WTC11 (cell line): ENCODE data around the gene KRTAP5-6.

Experiments used
- CBFB ChIP-seq: sonication (generic); formaldehyde crosslinking; IDR thresholded peaks from 2 replicates; pipeline ENCODE4 v1.8.1; 2022; ENCODE audit warnings: mild to moderate bottlenecking, low read depth, missing genetic modification reagents
- CREB1 ChIP-seq: sonication (generic); formaldehyde crosslinking; IDR thresholded peaks from 2 replicates; pipeline ENCODE4 v1.8.0; 2023; ENCODE audit warnings: mild to moderate bottlenecking, missing genetic modification reagents
- MXD4 ChIP-seq: fragments of 250-450 bp; sonication (Bioruptor Pico); IDR thresholded peaks from 2 replicates; pipeline ENCODE4 v1.8.0; 2021; ENCODE audit warnings: mild to moderate bottlenecking, moderate library complexity, borderline replicate concordance
- SP1 ChIP-seq: sonication (generic); formaldehyde crosslinking; conservative IDR thresholded peaks from 2 replicates; pipeline ENCODE4 v1.8.1; 2022; ENCODE audit warnings: missing genetic modification reagents
- TF ChIP-seq, protein P1 (sequence below): fragments of 200-600 bp; IDR thresholded peaks from 2 replicates; pipeline ENCODE4 v1.8.0; 2022; ENCODE audit warnings: antibody characterized with exemption
- TF ChIP-seq, protein P2 (sequence below): sonication (generic); formaldehyde crosslinking; IDR thresholded peaks from 2 replicates; pipeline ENCODE4 v1.8.1; 2023; ENCODE audit warnings: mild to moderate bottlenecking, missing genetic modification reagents, moderate library complexity
- TF ChIP-seq, protein P3 (sequence below): sonication (generic); formaldehyde crosslinking; IDR thresholded peaks from 2 replicates; pipeline ENCODE4 v1.8.0; 2022; ENCODE audit warnings: missing genetic modification reagents
- TF ChIP-seq, protein P4 (sequence below): sonication (generic); formaldehyde crosslinking; IDR thresholded peaks from 2 replicates; pipeline ENCODE4 v1.8.1; 2022; ENCODE audit warnings: missing genetic modification reagents, borderline replicate concordance
- TF ChIP-seq, protein P5 (sequence below): sonication (generic); formaldehyde crosslinking; IDR thresholded peaks from 2 replicates; pipeline ENCODE4 v1.8.0; 2022; ENCODE audit warnings: mild to moderate bottlenecking, missing genetic modification reagents

DNA sequence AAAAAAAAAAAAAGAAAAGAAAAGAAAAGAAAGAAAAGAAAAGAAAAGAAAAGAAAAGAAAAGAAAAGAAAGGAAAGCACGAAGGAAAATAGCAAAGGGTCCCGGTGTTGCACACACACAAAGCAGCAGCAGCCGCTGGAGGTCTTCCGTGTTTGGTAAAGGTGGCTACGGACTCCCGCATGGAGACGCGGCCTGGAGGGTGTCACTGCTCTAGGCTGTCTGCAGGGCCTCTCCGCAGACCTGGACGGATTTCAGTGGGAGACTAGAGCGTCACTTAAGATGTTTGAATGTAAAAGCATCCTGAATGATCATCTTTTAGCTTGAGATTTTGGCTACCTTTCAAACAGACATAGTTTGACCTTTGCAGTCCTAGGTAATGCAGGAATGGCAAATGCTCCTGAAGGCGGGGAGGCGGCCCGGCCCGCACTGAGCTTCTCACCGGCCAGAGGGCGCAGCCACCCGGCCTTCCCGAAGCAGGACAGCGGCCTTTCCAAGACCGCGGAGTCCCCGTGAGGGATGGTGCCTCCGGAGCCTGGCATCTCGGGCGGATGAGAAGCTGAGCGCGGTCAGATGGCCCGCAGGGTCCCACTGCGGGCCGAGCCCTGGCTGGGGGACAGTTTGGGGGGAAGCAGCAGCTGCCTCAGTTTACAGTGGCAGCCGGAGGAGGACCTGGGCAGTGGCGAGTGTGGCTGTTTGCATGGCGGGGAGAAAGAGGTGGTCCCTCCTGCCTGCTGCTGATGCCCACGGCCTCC is 48.9 kb upstream of the KRTAP5-6 start:
- TF ChIP-seq, protein P1, sequence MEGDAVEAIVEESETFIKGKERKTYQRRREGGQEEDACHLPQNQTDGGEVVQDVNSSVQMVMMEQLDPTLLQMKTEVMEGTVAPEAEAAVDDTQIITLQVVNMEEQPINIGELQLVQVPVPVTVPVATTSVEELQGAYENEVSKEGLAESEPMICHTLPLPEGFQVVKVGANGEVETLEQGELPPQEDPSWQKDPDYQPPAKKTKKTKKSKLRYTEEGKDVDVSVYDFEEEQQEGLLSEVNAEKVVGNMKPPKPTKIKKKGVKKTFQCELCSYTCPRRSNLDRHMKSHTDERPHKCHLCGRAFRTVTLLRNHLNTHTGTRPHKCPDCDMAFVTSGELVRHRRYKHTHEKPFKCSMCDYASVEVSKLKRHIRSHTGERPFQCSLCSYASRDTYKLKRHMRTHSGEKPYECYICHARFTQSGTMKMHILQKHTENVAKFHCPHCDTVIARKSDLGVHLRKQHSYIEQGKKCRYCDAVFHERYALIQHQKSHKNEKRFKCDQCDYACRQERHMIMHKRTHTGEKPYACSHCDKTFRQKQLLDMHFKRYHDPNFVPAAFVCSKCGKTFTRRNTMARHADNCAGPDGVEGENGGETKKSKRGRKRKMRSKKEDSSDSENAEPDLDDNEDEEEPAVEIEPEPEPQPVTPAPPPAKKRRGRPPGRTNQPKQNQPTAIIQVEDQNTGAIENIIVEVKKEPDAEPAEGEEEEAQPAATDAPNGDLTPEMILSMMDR: no peak
- TF ChIP-seq, protein P2, sequence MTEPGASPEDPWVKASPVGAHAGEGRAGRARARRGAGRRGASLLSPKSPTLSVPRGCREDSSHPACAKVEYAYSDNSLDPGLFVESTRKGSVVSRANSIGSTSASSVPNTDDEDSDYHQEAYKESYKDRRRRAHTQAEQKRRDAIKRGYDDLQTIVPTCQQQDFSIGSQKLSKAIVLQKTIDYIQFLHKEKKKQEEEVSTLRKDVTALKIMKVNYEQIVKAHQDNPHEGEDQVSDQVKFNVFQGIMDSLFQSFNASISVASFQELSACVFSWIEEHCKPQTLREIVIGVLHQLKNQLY: no peak
- TF ChIP-seq, protein P3, sequence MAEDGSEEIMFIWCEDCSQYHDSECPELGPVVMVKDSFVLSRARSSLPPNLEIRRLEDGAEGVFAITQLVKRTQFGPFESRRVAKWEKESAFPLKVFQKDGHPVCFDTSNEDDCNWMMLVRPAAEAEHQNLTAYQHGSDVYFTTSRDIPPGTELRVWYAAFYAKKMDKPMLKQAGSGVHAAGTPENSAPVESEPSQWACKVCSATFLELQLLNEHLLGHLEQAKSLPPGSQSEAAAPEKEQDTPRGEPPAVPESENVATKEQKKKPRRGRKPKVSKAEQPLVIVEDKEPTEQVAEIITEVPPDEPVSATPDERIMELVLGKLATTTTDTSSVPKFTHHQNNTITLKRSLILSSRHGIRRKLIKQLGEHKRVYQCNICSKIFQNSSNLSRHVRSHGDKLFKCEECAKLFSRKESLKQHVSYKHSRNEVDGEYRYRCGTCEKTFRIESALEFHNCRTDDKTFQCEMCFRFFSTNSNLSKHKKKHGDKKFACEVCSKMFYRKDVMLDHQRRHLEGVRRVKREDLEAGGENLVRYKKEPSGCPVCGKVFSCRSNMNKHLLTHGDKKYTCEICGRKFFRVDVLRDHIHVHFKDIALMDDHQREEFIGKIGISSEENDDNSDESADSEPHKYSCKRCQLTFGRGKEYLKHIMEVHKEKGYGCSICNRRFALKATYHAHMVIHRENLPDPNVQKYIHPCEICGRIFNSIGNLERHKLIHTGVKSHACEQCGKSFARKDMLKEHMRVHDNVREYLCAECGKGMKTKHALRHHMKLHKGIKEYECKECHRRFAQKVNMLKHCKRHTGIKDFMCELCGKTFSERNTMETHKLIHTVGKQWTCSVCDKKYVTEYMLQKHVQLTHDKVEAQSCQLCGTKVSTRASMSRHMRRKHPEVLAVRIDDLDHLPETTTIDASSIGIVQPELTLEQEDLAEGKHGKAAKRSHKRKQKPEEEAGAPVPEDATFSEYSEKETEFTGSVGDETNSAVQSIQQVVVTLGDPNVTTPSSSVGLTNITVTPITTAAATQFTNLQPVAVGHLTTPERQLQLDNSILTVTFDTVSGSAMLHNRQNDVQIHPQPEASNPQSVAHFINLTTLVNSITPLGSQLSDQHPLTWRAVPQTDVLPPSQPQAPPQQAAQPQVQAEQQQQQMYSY (CRISPR knock-in tag): no peak
- no peak for TF ChIP-seq CREB1 (CRISPR knock-in tag)
- TF ChIP-seq, protein P4, sequence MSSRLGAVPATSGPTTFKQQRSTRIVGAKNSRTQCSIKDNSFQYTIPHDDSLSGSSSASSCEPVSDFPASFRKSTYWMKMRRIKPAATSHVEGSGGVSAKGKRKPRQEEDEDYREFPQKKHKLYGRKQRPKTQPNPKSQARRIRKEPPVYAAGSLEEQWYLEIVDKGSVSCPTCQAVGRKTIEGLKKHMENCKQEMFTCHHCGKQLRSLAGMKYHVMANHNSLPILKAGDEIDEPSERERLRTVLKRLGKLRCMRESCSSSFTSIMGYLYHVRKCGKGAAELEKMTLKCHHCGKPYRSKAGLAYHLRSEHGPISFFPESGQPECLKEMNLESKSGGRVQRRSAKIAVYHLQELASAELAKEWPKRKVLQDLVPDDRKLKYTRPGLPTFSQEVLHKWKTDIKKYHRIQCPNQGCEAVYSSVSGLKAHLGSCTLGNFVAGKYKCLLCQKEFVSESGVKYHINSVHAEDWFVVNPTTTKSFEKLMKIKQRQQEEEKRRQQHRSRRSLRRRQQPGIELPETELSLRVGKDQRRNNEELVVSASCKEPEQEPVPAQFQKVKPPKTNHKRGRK: no peak
- TF ChIP-seq, protein P5, sequence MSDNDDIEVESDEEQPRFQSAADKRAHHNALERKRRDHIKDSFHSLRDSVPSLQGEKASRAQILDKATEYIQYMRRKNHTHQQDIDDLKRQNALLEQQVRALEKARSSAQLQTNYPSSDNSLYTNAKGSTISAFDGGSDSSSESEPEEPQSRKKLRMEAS (CRISPR knock-in tag): no peak
- no peak for TF ChIP-seq SP1 (CRISPR knock-in tag)
- TF ChIP-seq CBFB (CRISPR knock-in tag): no peak
- TF ChIP-seq MXD4 (CRISPR knock-in tag): no peak
